Fibroblast of gingiva (primary cell): ENCODE results near the gene EMD.
"Not testable (repeated sequence)": the region's sequence is repeated elsewhere in the genome, so short reads cannot be mapped to it uniquely, and the experiment has no call there.

Experiments
- DNase-seq: peaks from one replicate; pipeline ENCODE4 v3.0.0-alpha.2; 2011; ENCODE audit warnings: low read depth

The EMD gene

DNA sequence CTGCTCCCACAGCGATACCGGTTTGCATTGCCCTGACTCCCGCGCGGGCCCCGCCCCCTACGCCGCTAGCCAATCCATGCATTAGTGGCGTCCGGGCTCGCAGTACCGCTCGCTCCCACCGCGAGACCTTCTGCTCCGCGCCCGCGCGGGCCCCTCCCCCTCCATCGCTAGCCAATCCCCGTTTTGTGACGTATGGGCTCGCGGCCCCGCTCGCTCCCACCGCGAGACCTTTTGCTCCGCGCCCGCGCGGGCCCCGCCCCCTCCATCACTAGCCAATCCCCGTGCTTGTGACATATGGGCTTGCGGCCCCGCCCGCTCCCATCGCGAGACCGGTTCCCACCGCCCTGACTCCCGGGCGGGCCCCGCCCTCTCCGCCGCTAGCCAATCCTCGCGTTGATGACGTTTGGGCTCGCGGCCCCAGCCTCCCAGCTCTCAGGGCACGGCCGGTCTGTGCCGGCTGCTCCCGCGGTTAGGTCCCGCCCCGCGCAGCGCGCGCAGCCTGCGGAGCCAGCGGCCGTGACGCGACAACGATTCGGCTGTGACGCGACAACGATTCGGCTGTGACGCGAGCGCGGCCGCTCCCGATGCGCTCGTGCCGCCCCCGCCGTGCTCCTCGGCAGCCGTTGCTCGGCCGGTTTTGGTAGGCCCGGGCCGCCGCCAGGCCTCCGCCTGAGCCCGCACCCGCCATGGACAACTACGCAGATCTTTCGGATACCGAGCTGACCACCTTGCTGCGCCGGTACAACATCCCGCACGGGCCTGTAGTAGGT lies at the start of gene EMD:
EMD (plus strand) TSS at position 497 of the 770 bp plus-strand sequence; CDS start at position 687, 190 bp downstream.
- peak; percentile 98 for DNase-seq

DNA sequence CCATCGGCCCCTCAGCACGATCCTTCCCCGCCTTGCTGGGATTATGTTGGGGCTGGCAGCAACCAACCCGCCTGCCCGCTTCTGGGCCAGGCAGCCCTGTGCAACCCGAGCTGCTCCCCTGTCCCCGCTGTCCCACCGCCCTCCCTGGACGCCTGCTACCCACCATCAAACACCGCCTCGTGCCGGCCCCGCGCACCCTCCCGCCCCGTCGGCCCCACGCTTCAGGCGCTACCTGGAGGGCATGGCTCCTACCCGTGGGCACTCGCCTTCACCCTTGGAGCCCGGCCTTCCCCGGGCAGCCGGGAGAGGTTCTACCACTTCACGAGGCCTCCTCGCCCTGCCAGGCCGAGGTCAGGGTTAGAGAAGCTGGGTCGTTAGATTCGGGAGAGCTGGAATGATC lies 46.5 kb upstream of the EMD start:
- DNase-seq: no peak

DNA sequence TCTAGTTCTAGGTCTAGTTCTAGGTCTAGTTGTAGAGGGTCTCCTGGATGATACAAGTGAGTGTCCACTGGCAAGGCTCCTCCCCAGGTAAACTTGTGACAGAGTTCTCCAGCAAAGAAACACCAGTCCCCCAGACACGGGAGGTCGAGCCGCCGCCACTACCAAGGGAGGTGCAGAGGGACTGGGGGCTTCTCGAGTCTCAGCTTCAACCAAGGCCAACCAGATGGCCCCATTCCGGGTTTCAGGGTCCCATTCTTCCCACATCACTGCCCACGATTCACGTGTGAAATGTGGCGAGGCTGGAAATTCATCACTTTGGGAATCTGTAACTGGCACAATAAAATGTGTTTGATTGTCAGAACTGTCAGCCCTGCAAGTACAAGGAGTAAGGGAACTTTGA lies 46.0 kb upstream of the EMD start:
- no peak for DNase-seq

DNA sequence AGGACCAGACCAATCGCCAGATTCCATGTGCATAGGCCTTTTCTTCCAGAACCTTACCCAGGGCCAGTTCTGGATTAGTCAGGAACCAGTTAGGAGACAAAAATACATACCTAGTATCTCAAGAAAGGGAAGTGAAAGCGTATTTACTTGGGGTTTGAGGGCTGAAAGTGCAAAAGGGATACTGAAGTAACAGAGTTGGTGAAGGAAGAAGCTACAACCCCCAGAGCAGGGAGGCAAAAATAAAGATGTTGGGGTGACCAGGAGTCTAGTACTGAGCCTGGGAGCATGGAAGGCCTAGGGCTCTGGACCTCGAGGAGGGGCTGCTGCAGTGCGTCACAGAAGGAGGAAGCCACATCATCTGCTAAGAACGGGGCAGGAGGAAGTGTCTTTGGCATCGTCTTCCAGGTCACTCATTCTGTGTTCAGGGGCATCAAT lies 45.2 kb upstream of the EMD start:
- DNase-seq: no peak

DNA sequence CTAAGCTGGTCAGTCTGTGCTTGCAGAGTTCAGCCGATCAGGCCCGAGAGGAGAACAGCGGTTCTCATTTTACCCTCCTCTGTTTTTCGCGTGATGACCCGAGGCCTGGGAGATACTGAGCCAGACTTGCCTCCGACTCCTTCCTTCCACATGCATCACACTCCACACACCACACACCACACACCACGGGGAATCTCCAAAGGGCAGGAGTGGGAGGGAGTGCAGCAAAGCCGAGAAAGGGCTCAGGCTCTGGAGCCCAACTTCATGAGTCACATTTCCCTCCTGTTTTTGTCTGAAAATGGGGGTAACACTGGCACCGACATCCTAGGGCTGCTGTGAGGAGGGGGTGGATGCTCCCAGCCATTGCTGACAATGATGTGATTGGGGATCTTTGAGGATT lies 44.6 kb upstream of the EMD start:
- DNase-seq: no peak

- DNase-seq: not testable (repeated sequence)
Observed at GRCh38 chrX:154341399-154342298, 37.4 kb upstream of the EMD start.

- DNase-seq: not testable (repeated sequence)
Observed at GRCh38 chrX:154343063-154343462, 36.0 kb upstream of the EMD start.

DNA sequence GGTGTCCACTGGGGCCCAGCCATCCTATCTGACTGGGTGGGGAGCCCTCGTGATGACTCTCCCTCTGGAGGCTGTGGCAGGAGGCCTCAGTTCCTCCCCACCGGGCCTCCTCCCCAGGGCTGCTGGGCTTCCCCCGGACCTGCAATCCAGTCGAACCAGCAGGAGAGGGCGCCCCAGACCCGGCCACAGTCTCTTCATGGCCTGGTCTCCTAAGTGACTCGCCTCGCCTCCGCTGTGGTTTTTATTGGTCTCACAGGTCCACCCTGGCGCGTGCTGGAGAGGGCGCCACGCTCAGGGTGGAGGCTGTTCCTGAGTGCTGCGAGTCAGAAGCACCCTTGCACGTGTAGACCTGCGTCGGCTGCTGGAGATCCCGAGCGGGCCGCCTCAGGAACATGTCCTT lies 35.5 kb upstream of the EMD start:
- DNase-seq: not testable (repeated sequence)

DNA sequence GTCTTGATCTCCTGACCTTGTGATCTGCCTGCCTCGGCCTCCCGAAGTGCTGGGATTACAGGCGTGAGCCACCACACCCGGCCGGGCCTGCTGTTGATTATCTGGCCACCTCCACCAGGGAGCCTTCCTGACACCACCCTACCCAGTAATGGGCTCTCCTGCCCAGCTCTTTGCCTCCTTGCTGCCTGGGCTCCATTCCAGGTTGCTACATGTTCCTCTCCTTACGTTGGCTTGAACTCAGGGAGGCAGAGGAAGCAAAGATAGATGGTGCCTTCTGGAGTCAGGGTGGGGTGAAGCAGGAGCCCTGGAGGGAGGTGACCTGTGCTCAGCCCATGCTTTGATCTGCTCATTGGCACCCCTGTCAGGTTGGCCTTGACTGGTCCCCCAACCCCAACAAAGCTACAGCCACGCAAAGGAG lies 31.0 kb upstream of the EMD start:
- DNase-seq: peak; percentile 47

GRCh38 chrX:154348646-154349358 lies 30.3 kb upstream of the EMD start:
- no peak for DNase-seq

DNA sequence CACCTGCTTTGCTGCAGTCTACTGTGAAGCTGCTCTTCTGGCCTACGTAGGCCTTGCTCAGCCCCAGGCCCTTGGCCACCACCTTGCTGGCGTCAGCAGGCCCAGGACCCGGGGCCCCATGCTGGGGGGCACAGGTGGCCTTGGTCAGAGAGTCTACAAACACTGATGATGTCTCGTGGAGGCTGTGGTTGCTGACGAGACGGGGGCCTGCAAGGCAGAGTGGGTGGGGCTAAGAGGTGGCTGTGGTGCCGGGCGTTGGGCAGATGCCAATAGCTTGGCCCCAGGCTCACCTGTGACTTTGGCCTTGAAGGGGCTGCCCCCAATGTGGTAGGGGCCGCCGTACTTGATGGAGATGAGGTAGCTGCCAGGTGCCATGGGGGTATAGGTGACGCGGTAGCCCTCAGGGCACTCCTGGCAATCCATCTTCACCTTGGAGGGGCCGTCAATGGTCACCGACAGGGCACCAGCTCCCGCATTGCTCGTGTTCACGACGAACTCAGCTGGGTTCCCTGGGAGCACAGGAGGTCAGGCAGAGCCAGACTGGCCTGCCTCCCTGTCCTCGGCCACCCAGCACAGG lies 29.6 kb upstream of the EMD start:
- no peak for DNase-seq

- no peak for DNase-seq
Observed at GRCh38 chrX:154349979-154350378, 29.1 kb upstream of the EMD start.

DNA sequence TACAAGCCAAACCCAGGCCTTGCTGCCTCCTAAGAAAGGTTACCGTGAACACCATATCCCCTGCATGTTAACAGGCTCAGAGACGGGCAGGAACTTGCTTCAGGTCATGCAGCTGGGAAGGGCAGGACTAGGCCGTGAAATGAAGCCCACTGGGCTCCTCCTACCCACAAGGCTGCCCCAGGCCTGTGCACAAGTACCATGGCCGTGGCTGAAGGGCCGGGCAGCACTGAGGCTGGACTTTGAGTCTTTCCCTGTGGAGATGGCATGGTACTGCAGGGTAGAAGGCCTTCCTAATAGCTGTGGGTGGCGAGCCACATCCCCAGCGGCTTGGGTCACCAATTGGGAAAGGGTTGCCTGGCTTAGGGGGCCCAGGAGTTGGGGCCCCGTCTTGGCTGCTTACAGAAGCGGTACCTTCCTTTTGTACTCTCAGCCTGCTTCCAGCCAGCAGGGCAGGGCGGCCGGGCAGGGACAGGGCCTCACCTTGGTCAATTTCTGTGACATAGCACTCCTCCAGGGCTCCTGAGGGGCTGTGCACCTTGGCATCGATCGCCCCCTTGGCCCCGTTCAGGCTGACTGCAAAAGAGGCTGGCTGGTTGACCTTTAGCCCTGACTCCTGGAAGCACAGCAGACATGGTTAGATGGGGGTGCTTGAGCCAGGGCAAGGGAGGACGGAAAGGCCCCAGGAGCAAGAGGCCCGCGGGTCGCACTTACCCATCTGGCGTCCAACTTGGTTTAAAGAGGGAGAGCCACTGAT lies 28.5 kb upstream of the EMD start:
- no peak for DNase-seq

DNA sequence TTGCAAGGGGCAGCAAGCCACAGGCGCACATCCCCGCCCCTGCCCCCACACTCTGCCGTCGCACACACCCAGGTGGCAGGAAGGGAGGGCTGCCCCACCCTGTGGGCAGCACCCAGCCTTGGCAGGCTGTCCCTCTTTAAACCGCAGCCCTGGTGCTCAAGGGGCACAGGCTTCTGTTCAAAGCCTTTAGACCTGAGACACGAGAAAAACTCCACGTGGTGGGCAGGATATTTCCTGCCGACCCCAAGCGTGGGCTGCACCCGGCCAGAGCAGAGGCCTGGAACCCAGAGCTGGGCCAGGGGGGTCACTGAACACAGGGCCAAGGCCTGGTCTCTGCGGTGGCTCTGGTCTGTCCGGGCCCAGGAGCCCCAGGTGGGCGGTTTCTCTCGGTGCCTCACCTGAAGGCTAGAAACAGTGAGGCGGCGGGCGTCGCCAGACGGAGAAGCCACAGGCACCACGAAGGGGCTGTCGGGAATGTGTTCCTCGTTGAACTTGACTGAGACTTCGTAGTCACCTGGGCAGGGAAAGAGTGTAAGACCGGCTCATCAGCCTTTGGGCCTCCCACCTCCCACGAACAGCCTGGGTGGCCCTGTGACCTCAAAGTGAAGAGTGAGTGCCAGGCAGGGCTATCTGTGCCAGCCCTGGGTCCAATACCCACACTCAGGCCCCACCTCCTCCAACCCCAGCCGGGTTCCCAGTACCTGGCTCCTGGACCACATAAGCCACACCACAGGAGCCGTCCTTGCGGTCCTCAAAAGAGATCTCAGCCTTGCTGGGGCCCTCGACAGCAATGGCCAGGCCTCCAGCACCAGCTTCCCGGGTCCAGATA lies 27.7 kb upstream of the EMD start:
- no peak for DNase-seq

DNA sequence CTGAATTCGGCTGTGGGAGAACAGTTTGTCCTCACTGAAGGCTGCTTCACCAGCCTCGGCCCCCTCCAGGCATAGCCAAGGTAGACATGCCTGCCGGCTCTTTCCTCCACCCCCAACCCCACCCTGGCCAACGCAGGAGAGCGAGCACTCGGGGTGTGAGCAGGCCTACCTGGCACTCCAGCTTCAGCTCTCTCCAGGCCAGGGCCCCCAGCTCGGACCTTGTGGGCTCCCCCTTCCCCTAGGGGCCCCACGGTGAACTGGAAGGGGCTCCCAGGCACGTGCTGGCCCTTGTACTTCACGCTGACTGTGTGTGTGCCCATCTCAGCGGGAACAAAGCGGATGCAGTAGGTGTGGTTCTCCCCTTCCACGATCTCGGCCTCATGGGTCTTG lies 27.1 kb upstream of the EMD start:
- no peak for DNase-seq

DNA sequence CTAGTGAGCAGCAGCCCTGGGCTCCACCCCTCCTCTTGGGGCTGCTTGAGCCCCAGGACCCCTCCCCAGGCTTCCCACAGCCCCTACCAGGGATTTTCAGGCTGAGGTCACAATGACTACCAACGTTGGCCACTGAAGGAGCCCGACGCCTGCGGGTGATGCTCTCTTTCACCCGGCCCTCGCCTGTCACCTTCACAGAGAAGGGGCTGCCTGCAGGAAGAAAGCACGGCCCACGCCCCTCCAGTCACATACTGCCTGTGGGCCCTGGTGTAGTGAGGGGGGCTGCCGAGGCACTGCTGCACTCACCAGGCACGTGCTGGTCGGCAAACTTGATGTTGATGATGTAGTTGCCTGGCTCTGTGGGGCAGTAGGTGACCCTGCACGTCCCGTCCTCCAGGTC lies 26.6 kb upstream of the EMD start:
- no peak for DNase-seq

DNA sequence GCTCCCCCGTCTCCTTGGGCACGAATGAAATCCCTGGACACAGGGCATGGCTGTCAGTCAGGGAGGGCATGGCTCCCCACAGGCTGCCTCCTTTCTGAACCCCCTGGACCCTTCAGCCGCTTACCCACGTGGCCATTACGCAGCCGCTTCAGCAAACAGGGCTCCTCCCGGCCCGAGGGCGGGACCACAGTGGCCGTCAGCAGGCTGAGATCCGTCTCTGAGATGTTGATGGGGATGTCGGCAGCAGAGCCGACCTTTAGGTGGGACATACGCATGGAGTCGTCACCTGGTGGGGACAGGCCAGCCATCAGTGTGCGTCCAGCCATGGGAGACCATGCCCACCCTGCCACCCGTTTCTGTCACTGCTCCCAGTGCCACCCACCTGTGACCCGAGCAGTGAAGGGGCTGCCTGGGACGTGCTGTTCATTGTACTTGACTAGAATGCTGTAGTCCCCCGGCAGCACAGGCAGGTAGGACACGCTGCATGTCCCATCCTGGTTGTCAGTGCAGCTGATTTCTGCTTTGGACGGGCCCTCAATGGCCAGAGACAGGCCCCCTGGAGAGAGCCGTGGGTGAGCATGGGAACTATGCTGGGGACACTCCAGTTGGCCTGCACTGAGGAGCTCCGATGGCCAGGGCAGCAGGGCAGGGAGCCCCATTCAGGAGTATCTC lies 25.8 kb upstream of the EMD start:
- DNase-seq: no peak

DNA sequence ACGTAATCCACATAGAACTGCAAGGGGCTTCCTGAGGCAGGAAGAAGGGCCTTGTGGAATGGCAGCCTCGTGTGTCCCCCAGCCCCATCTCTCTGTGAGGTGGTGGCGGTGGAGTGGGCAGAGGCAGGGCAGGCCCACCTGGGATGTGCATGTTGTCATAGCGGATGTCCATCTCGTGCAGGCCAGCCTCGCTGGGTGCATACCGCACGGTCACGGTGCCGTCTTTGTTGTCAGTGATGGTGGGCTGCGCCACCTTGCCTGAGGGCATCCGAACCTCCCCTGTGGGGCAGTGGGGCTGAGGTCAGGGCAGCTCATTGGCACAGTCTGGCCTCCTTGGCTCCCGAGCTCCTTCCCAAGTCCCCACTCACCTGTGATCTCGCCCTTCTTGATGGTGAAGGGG lies 25.1 kb upstream of the EMD start:
- no peak for DNase-seq

DNA sequence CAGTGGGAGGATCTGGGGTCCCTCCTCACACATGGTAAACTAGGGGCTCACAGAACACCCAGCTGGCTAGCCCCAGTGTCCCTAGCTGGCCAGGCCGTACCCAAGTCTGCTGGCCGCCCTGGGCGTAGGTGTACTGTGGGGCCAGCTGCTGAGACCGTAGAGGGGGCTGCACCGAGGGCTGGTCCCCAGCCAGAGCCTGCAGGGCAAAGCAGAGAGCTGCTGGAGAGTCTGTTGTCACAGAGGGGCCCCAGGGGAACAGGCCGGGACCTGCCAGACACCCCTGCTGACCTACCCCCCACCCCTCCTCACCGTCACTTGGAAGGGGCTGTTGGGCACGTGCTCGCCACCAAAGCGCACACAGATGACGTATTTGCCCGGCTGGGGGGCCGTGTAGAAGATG lies 24.6 kb upstream of the EMD start:
- DNase-seq: no peak
